GM19467 (cell line): ENCODE measurements around the gene SERPIND1.
"Not testable (repeated sequence)": the region's sequence is repeated elsewhere in the genome, so short reads cannot be mapped to it uniquely, and the experiment has no call there.

ENCODE experiments used
- ATAC-seq: cut with Tn5 transposase; IDR thresholded peaks from one replicate; pipeline ENCODE4 v1.9.1; 2021; ENCODE audit warnings: mild to moderate bottlenecking, moderate library complexity; ENCODE audit not compliant: unreplicated experiment

Gene SERPIND1

DNA sequence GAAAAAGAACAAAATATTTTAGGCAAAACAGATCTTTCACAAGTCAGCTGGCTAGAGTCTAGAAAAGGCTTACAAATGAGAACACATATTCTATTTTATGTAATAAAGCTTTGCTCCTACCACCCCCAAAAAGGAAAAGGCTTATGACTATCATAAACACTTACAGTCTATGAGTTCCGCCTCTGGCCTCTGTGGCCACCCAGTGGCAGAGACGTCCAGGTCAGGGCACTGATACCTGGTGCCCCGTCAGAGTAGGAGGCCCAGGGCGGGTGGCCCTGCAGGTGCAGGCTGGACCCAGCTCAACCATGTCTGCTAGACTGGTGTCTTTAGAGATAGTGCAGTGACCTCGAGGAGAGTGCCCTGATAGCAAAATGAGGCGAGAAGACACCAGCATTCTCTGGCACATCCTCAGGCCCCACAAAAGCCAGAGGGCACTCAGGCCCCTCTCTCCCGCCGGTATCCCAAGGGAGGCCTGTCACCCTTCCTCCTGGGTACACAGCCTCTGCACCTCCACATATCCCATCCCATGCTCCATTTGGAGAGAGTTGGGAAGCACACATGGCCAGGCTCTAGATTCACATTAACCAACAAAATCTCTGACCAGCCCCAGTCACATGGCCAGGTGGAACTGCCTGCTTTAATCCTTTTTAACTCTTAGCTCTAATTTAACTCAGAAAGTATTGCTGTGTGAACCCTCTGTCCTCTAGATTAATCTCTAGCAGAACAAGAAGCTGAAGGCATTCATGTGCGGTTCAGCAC is 27.3 kb upstream of the SERPIND1 start:
- ATAC-seq: no peak

DNA sequence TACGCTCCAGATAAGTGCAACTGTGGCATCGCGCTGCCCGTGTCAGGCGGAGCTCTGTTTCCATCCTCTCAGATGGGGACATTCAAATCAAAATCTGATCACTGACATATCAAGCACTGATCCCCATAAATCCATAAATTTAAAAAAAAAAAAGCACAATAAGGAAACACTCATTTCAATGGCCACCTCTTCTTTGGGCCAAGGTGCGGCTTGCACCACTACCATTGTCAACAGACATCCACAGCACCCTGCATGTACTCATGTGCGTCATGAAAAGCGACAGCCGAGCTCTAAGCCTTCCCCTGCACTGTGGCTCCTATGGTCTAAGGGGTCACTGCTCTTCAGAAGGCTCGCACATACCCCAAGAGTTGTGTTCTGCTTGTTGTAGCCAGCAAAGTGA is 26.7 kb upstream of the SERPIND1 start:
- ATAC-seq: no peak

DNA sequence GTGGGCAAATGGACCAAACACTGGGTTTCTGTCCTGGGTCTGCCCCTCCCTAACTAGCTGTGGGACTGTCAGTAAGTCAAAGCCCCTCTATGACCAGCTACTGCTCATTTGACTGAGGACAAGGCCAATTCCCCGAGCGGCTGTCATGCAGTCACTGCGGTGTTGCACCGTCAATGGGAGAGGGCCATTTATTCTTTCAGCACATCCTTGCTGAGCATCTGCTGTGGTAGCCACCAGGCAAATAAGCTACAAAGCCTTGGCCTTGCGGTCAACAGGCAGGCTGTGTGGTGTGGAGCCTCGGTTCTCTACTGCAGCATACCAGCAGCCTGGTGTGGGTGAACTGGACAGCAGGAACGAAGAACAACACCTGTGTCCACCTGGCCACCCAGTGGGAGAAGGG is 25.8 kb upstream of the SERPIND1 start:
- no peak for ATAC-seq

DNA sequence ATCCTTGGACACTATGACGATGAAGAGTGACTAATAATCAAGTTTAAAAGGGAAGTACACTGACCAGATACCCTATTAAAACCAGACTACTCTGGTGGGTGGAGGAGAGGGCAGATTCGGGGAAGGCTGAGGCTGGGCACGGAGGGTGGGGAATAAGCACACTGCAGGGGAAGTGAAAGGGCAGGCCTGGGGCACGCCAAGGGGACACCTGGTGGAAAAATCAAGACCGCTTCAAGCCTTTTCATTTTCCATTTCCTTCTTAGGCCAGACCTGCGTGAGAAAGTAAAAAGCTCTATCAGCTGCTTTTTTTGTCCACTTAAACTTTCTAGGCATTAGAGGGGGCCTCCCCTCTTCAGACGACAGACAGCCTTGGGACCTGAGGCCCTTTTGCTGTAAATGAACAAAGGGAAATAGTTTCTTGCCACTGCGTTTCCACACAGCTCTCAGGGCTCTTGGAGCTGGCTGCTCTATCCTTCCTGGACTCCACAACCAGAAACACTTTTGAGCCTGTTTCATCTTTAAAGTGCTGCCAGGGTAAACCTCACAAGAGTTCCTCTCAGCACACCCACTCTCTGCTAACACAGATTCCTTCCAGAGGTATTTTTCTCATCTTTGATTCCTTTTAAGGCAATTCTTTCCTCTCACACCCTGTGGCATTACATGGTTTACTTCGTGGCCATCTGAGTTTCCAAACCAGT is 25.0 kb upstream of the SERPIND1 start:
- ATAC-seq: peak; percentile 41

DNA sequence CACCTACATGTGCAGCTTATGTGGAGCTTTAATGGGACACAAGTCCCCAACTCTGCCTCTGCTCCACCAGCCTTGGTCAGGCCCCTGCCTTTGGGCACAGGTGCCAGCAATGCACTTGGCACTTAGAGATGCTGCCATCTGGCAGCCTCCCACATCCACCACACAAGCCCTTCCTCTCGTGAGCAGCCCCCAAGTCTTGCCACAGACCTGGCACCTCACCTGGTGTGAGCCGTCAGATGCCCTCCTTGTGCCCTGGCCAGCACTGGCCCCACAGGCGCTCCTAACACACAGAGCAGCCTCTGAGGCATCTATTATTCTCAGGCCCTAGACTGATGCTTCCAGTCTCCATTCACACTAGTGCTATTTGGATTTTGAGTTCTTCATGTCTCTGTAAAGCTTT is 24.5 kb upstream of the SERPIND1 start:
- ATAC-seq: no peak

DNA sequence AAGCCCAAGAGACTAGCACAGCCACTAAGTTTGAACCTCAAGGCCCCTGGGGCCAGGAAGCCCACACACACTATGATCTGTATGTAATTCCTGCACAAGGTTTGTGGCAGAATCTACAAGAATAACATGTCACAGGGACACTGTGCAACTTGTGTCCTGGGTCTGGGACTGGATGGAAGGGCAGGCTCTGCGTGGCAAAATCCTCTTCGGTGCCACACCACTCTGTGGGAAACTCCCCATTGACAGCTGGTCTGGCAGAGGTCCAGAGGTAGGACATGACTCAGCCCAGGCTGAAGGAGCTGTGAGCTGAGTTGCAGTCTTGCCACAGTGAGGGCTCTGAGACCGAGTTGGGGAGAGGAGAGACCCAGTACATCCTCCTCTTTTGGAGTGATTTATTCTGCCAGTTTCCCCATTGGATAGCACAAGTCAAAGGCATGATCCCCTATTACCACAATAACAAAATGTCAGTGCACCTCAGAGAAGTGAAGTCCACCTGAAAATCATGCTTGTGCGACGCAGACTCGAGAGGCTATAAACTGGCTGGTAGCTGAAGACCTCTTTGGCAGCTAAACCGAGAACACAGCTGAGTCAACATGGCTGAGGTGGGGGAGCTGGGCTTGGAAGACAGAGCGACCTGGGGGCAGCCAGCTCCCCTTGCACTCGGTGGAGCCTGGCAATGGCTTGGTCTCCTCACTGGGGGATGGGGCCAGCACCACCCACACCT is 23.3 kb upstream of the SERPIND1 start:
- no peak for ATAC-seq

DNA sequence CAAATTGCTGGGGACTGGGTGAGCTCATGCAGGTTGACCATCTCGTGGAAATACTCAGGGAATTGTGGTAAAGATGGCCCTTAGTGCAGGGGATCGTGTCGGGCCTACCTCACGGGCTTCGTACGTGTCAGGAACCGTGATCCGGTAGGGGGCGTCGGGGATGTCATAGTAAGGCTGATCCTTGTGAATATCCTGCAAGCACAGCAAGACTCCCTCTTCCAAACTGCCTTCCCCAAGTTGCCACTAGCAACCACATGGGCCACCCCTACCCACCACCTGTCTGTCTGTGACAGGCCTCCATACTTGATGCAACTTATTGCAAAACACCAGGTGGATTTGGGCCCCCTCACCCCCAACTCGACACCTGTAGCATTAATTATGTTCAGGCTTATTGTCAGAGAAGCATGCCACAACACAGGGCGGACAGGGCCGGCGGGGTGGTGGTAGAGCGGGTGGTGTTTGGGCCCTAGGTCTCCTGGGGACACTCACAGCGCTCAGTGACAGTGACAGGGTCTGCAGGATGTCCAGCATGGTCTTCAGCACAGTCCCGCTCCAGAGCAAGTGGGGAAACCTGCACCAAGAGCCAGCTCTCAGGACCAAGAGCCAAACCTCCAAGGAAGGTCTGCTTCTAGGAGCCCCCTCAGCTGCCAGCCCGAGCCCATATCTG is 22.6 kb upstream of the SERPIND1 start:
- no peak for ATAC-seq

DNA sequence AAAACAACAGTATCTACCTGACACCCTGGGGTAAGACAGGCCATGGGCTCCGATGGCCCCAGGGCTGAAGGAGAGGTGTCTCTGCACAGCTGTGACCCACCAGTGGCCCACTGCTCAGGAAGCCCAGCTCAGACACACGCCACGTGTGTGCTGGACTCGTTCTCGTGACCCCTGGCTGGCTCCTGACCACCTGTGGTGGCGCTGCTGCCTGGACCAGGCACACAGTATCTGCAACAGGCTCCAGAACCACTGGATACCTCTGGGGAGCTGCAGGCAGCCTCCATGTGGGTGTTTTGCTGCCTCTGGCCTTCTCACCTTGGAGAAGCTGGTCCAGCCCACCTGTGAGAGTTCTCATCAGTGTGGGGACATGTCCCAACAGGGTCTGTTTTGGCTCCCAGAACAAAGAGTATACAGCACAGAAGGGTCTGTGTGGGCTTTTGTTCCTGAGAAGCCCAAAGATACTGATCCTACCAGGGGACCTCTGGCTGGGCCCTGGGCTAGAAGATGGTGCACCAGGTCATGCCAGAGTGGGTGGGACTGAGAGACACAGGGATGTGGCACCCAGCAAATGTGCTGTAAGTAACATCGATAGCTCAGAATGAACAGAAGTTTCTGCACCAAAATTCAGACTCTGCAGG is 21.7 kb upstream of the SERPIND1 start:
- ATAC-seq: no peak

DNA sequence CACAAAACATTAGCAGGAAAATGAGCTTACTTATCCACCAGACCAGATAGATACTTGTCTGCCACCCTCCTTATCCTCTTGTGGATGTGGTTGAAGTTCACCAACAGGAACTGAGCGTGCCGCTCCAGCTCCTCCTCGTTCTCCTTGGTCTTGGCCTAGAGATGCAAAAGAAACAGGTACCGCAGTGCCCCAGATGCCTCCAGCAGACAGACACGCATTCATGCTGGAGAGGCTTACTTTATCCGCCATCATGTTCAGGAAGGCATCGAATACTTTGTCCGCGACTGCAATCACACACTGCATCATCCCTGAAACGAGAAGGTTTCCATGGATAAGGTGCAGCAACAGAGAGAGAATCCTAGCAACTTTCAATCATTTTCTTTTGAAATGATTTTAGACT is 21.0 kb upstream of the SERPIND1 start:
- ATAC-seq: no peak

DNA sequence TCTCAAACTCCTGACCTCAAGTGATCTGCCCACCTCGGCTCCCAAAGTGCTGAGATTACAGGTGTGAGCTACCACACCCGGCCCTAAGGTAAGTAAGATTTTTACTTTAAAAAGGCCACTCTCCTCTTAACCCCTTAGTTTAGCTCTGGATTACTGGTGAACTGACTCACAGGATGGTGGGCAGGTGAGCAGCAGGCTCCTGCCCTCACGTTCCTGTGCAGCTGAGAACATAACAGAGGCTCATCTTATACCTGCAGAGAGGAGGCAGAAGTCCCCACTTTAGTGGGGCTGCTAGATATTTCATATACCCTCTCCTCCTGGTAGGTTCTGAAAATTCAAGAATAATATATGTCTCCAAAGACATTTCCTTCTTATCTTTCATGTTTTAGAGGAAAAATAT is 17.1 kb upstream of the SERPIND1 start:
- ATAC-seq: no peak

DNA sequence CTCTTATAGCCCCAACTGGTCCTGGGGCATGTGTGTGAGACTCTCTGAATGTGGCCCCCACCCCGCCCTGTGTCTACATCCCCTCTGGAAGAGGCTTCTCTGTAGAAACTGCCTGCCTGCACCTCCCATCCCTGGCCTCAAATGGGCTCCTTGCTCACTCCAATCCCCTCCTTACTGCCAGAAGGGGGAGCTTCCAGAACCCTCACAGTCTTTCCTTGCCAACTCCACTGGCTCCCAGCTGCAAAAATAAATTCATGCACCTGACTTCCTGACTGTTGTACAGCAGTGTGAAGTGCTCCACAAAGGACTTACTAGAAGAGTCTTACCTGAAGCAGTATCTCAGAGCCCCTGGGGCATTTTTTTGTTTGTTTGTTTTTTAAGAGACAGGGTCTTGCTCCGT is 15.2 kb upstream of the SERPIND1 start:
- no peak for ATAC-seq

DNA sequence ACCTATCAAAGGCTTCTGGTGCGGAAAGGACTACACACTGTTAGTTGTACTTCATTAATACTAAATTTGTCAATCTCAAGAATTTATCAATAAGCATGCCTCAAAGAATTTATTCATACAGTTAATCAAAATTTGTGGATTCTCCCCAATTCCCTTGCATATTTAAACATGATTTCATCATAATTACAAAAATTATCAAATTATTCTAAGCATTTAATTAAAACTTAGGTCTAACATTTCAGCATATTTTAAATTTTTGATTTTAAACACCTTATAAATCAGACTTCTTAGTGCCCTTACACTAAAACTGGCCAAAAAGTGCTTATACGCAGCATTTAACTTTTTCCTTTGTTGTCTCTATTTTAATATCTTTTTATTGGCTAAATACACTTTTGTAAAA is 13.8 kb upstream of the SERPIND1 start:
- ATAC-seq: no peak

DNA sequence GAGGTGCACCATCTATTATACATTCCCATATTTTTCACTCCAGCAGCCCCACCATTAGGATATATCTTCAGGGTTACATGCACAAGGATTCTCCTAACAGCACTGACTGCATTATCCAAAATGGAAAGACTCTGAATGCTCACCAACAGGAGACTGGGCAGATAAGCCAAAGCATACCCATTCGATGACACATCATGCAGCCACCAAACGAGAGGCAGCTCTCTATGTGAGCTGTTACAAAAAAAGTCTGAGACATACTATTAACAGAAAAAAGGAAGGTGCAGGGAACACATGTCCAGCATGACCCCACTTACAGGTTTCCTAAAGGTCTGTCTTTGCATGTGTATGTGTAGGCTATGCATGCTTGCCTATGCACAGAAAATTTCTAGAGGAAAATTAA is 12.4 kb upstream of the SERPIND1 start:
- ATAC-seq: no peak

DNA sequence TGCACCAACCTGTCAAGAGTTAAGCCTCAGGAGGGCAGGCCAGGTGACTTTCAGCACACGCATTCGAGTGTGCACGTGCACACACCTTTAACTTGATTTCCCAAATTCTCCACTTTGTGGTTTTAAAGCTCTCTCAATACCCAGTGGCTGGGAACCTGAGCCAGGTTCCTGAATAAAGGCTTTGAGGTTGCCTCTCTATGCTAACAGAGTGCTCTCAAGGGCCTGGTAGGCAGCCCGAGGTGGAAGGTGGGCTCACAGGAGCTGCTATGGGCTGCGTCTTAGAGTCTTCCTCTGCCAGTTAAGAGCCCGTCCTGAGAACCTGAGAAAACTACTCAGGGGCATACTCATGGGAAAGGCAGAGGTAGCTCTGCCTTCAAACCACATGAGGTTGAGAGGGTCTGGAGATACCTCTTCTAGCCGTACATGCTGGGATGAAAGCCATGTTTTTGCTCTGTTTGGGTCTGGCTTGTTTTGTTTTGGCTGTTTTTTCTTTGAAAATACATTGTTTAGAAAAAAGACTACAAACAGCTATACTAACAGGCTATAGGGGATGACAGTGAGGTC is 11.6 kb upstream of the SERPIND1 start:
- ATAC-seq: no peak

DNA sequence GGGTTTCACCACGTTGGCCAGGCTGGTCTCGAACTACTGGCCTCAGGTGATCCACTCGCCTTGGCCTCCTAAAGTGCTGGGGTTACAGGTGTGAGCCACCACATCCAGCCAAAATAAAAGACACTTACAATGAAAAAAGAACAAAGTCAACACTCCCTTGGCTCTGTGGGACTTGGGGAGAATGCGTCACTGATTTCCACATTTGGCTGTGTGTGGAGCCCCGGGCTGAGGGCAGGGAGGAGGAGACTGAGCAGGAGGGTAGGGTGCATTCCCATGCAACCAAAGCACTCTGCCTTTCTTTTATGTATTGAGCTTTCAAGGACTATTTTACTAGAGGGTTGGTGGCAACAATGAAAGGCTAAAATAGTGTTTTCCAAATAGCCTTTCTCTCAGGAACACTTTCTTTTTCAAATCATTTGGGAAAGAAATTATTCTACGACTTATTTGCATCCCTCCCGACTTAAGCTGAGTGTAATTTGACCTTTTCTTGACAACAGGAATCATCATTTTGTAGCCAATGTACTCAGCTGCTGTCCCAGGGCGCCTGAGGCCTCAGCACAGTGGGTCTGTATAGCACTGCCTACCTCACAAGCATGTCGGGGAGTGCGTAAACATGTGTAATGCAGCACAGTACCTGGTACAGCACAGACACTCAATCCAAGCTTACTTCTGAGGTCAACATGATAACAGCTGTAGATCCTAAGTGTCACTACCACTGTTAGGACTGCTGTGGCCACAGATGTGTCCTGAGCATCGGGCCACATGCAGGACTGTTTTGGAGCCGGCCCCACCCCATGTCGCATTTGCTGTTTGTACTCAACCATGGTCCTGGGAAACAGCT is 10.1 kb upstream of the SERPIND1 start:
- ATAC-seq: no peak

DNA sequence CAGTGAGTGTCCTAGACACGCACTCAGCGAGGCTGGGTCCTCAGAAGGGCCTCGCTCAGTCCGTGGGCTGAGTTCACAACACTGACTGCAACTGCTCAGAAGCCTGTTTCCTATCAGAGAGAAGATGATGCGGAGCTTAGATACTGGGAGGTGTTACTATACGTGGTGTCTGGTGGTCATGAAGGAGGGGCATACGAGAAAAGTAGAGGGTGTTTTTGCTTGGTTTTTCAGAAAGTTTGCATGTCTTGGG is 9.5 kb upstream of the SERPIND1 start:
- ATAC-seq: no peak

DNA sequence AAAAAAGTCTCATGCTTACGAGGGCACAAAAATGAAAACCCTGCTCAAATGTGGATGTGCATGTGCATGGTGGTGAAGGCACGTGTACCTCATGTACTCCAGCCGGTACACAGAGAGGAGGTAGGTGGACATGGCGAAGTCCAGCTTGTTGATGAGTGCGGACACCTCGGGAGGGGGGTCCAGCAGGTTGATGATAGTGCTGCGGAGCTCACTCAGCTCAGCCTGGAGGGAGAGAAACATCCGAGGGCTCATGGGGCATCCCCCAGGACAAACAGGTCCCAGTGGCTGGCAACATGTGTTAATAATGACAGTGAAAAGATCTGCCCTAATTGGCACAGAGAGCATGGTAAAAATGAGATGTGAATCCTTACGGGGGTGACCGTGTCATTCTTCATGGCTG is 9.2 kb upstream of the SERPIND1 start:
- no peak for ATAC-seq

DNA sequence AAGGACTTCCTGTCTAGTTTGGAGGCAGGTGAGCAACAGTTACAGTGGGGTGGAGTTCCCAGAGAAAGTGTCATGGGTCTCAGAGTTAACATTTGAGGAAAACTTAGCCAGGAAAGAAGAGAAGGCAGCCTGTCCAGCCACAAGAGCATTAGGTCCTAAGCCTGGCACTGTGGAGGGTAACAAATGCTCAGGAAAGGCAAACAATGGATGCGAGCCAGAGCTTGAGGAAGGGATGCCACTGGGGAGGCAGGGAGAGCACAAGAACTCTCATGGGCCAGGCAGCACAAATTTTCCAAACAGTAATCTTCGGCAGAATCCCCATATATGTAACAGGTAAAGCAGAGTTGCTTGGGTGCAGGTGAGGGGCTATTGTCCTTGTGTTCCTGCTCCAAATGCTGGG is 8.0 kb upstream of the SERPIND1 start:
- ATAC-seq: no peak

DNA sequence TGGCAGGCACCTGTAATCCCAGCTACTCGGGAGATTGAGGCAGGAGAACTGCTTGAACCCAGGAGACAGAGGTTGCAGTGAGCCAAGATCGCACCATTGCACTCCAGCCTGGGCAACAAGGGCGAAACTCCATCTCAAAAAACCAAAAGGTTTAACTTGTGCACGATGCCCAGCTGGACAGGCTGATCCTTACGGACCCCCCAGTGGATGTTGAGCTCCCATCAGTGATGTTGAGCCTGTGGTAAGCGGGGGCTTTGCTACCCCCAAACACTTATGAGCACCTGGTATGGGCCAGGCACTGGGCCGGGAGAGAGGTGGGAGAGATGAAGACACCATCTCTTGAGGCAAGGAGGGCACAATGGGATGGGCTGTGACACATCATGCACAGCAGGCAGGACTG is 7.4 kb upstream of the SERPIND1 start:
- ATAC-seq: no peak

DNA sequence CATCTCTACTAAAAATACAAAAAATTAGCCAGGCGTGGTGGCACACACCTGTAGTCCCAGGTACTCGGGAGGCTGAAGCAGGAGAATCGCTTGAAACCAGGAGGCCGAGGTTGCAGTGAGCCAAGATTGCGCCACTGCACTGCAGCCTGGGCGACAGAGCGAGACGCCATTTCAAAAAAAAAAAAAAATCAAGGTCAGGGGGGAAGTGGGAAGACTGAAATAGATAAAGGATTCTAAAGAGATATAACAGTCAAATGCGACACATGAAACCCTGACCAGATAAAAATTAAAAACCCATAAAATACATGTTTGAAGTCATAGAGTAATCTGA is 4.5 kb upstream of the SERPIND1 start:
- ATAC-seq: not testable (repeated sequence)
